ENCODE results near the gene SCT. TPM values are rescaled to one million over a fixed set of nuclear protein-coding genes. Genes with fewer than 3 reads are reported as not detected.
"Not testable (repeated sequence)": the region's sequence is repeated elsewhere in the genome, so short reads cannot be mapped to it uniquely, and the experiment has no call there.

The SCT gene
- total RNA-seq, 2 experiments from 2014 or later = not detected

DNA sequence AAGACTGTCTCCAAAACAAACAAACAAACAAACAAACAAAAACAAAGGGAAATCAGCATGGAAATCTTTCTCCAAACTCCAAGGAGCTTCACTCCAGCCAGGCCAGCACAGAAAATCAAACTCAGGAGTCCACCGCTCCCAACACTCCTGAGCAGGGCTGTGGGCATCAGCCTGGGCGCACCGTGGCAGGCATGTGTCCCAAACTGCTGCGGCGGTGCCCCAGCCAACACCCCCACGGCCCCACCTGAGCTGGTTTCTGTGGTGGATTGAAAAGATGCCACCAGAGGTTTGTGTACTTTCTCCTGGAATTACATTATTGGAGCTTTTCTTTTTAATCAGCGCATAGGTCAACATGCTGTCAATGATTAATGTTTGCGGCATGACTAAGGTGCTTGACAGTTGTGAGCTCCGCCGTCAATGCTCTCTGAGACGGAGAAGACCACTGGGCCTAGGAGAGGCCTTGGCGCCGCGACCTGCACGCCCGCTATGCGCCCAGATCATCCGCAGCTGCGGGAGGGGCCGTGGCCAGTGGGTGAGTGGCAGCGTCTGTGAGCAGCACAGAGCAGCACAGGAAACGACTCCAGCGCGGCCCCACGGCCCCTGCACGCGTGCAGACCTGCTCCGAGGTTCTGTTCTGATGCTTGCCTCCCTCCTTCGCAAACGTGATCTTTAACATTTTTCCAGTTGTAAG is 28.2 kb upstream of the SCT start:
- peaks cover 5% of the 10 kb centered on the region for H3K36me3 Mint-ChIP-seq
- DNase-seq (no peak), ATAC-seq (ENCODE audit: low read depth) (no peak)
- POLR2A ChIA-PET = interaction anchor here (1.1 kb wide), 1 partner anchor 54 kb away, joined by 5 read pairs; no protein-coding TSS in a partner anchor
- H3K9me3 Mint-ChIP-seq = no peaks in the 10 kb centered on the region
- no peak overlapping the region for H3K27ac Mint-ChIP-seq
- no peaks in the 10 kb centered on the region for H3K4me1 Mint-ChIP-seq
- no peak overlapping the region for H3K4me3 Mint-ChIP-seq
- H3K27me3 Mint-ChIP-seq = no peaks in the 10 kb centered on the region

DNA sequence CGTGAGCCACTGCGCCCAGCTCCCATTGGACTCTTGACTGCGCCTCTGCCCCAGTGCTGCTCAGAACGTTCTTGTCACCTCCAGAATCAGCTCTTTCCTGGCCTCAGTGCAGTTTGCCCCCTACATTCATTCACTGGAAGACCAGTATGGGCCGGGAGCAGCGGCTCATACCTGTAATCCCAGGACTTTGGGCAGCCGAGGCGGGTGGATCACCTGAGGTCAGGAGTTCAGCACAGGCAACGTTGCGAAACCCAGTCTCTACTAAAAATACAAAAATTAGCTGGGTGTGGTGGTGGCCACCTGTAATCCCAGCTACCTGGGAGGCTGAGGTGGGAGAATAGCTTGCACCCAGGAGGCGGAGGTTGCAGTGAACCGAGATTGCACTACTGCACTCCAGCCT is 27.5 kb upstream of the SCT start:
- not testable (repeated sequence) for ATAC-seq (ENCODE audit: low read depth); H3K36me3 Mint-ChIP-seq

DNA sequence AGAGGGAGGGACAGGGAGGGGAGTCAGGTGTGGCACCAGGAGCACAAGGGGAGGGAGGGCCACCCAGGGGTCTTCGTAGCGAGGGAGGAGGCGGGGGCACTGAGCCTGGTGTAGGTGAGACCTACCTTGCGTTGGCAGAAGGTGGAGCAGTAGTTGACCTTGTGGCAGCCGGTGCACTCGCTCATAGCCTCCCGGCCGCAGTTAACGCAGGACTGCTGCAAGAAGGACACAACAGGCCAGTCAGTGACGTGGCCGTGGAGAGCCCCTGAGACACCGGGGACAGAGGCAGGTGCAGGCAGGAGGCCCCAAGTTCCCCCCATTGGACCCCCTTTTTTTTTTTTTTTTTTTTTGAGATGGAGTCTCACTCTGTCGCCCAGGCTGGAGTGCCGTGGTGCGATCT is 26.9 kb upstream of the SCT start:
- POLR2A ChIA-PET = interaction anchor here (1.1 kb wide), 1 partner anchor 55 kb away, joined by 5 read pairs; no protein-coding TSS in a partner anchor
- DNase-seq (no peak), ATAC-seq (ENCODE audit: low read depth) (no peak)
- no peaks in the 10 kb centered on the region for H3K27me3 Mint-ChIP-seq
- no peaks in the 10 kb centered on the region for H3K9me3 Mint-ChIP-seq
- H3K27ac Mint-ChIP-seq = no peak overlapping the region
- peaks cover 5% of the 10 kb centered on the region for H3K36me3 Mint-ChIP-seq
- no peaks in the 10 kb centered on the region for H3K4me1 Mint-ChIP-seq
- H3K4me3 Mint-ChIP-seq = no peak overlapping the region

More for the DNA sequence above, 27.5 kb upstream of the SCT start:
- H3K27me3 Mint-ChIP-seq, H3K9me3 Mint-ChIP-seq, H3K27ac Mint-ChIP-seq, H3K4me3 Mint-ChIP-seq, H3K4me1 Mint-ChIP-seq, DNase-seq: not testable (repeated sequence)
- POLR2A ChIA-PET = interaction anchor here (1.1 kb wide), 1 partner anchor 55 kb away, joined by 5 read pairs; no protein-coding TSS in a partner anchor

DNA sequence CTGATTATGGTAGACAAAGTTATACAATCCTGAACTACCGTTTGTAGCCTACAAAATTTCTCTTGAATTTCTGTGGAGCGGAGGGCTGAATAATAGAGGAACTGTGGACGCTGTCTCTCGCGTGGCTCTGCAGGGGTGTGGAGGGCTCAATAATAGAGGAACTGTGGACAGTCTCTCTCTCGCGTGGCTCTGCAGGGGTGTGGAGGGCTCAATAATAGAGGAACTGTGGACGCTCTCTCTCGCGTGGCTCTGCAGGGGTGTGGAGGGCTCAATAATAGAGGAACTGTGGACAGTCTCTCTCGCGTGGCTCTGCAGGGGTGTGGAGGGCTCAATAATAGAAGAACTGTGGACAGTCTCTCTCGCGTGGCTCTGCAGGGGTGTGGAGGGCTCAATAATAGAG is 26.2 kb upstream of the SCT start:
- H3K36me3 Mint-ChIP-seq; H3K9me3 Mint-ChIP-seq; H3K27ac Mint-ChIP-seq; H3K4me3 Mint-ChIP-seq; ATAC-seq (ENCODE audit: low read depth); H3K4me1 Mint-ChIP-seq; H3K27me3 Mint-ChIP-seq; POLR2A ChIA-PET; DNase-seq: not testable (repeated sequence)

DNA sequence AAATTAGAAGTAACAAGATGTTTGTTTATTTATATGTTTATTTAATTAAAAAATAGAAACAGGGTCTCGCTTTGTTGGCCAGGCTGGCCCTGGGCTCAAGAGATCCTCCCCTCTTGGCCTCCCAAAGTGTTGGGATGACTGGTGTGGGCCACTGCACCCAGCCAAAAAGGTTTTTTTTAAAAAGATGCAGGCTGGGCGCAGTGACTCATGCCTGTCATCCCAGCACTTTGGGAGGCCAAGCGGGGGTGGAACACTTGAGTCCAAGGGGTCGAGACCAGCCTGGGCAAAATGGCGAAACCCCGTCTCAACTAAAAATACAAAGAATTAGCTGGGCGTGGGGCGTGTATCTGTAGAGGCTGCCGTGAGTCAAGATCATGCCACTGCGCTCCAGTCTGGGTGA is 23.5 kb upstream of the SCT start:
- Mint-ChIP-seq H3K36me3 (peaks cover 7% of the 10 kb centered on the region), H3K27me3 (no peaks in the 10 kb centered on the region), H3K4me3 (no peak overlapping the region), H3K9me3 (no peaks in the 10 kb centered on the region), H3K4me1 (no peaks in the 10 kb centered on the region), H3K27ac (no peak overlapping the region)
- POLR2A ChIA-PET = no interaction called here
- DNase-seq (no peak), ATAC-seq (ENCODE audit: low read depth) (no peak)

DNA sequence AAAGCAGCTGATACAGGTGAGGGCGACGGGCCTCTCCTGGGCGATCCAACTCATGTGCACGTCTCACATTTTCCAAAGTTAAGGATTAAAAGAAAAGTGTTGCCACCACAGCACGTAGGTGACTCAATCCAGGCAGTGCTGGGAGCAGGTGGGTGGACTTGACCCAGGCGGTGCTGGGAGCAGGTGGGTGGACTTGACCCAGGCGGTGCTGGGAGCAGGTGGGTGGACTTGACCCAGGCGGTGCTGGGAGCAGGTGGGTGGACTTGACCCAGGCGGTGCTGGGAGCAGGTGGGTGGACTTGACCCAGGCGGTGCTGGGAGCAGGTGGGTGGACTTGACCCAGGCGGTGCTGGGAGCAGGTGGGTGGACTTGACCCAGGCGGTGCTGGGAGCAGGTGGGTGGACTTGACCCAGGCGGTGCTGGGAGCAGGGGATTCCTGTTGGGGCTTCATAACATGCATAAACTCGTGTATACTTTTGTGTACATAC is 20.7 kb upstream of the SCT start:
- H3K27ac Mint-ChIP-seq; ATAC-seq (ENCODE audit: low read depth); H3K36me3 Mint-ChIP-seq; H3K9me3 Mint-ChIP-seq; H3K4me1 Mint-ChIP-seq; H3K4me3 Mint-ChIP-seq; DNase-seq; H3K27me3 Mint-ChIP-seq; POLR2A ChIA-PET: not testable (repeated sequence)

DNA sequence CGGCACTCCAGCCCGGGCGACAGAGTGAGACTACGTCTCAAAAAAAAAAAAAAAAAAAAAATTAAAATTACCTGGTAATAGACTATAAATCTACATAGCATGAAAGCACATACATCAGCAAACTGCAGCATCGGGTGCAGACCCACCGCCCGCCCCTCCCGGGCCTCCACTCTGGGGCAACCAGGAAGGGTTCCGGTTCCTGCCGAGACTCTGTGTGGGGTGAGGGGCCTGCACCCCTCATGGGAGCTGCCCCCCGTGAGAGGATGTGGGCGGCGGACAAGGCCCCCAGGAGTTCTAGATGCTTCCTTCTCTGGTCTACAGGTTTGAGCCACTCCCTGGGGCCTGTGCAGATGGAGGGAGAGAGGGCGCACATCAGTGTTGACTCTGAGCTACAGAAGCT is 19.2 kb upstream of the SCT start:
- Mint-ChIP-seq H3K27me3 (no peaks in the 10 kb centered on the region), H3K4me1 (peaks cover 1% of the 10 kb centered on the region), H3K9me3 (no peaks in the 10 kb centered on the region), H3K36me3 (peaks cover 2% of the 10 kb centered on the region), H3K27ac (no peak overlapping the region), H3K4me3 (no peak overlapping the region)
- POLR2A ChIA-PET = interaction anchor here (0.5 to 1.1 kb wide), 3 partner anchors 30 to 399 kb away, joined by 3 read pairs; partner anchors contain the start of gene IRF7
- ATAC-seq (ENCODE audit: low read depth) (no peak), DNase-seq (no peak)

DNA sequence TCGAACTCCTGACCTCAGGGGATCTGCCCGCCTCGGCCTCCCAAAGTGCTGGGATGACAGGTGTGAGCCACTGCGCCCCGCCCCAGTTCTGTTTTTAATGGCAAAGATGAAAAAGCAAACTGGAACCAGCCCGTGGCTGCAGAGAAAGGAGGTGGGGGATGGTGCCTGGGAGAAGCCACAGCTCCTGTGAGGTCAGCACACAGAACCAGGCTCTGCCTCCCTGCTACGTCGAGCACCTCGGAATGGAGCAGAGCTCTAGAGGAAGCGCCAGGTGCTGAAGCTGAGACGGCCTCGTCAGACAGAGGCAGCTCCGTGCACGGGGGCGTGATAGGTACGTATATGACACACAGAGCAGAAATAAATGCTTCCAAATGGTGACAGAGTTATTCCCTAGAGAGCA is 18.6 kb upstream of the SCT start:
- H3K27ac Mint-ChIP-seq = peak overlapping the region; percentile 65
- peaks cover 1% of the 10 kb centered on the region for H3K4me1 Mint-ChIP-seq
- DNase-seq (no peak), ATAC-seq (ENCODE audit: low read depth) (no peak)
- no peaks in the 10 kb centered on the region for H3K9me3 Mint-ChIP-seq
- no peaks in the 10 kb centered on the region for H3K27me3 Mint-ChIP-seq
- peaks cover 2% of the 10 kb centered on the region for H3K36me3 Mint-ChIP-seq
- no peak overlapping the region for H3K4me3 Mint-ChIP-seq
- POLR2A ChIA-PET = no interaction called here

DNA sequence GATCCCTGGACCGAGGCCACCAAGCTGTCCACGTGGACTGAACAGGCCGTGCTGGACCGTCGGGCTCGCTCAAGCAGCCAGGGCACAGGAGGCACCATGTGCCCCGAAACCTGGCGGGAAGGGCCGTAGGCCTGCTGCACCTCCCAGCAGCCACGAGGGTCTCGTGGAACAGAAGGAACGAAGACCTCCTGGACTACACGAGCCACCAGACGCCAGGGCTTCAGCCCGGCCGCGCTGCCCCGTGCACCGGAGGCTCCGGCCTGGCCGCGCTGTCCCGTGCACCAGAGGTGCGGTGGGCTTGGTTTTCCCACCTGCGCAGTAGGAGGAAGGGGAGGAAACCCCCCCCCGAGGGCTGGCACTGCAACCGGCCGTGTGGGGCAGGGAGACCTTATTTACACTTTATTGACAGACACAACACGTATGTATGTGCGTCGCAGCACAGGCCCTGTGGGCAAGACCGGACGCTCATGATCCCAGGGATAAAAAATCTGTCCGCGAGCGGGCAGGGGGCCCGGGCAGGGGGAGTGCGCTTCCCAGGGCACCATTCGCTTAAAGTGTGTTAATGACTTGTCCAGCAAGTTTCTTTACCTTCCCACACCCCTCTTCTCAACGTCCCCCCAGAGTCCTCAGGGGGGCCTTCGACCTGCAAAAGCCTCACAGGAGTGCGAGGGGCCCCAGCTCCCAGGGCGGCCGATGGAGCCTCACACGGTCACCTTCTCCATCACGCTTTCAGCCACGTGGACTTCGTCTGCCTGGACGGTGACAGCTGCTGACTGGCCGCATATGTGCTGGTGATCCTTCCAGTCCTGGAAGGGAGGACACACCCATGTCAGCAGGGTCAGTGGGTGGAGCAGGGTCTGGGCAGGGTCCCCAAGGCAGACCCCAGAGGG is 17.1 kb upstream of the SCT start:
- POLR2A ChIA-PET = interaction anchor here (1.2 kb wide), 1 partner anchor 7 kb away, joined by 5 read pairs; no protein-coding TSS in a partner anchor
- no peaks in the 10 kb centered on the region for H3K9me3 Mint-ChIP-seq
- peaks cover 5% of the 10 kb centered on the region for H3K27me3 Mint-ChIP-seq
- H3K4me1 Mint-ChIP-seq = peaks cover 3% of the 10 kb centered on the region
- DNase-seq = no peak
- no peak overlapping the region for H3K27ac Mint-ChIP-seq
- no peak for ATAC-seq (ENCODE audit: low read depth)
- no peak overlapping the region for H3K4me3 Mint-ChIP-seq
- H3K36me3 Mint-ChIP-seq = peaks cover 2% of the 10 kb centered on the region

DNA sequence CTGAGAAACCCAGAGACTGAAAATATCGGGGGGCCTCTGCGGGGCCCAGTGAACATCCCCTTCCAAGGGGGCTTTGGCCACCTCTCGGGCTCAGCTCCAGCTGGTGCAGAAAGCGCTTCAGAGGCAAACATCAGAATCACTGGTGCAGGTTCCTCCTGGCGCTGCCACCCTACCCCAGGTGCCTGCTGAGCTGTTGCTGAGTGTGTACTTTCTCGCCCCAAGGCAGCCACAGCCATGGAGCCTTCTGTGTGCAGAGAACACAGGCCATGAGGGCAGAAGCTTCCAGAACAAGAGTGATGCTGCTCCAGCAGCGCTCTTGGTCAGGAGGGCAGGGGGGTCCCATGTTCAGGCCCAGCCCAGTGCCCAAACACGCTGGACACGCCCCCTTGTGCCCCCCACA is 16.4 kb upstream of the SCT start:
- POLR2A ChIA-PET = interaction anchor here (1.2 kb wide), 1 partner anchor 8 kb away, joined by 5 read pairs; no protein-coding TSS in a partner anchor
- no peak overlapping the region for H3K4me3 Mint-ChIP-seq
- H3K27ac Mint-ChIP-seq = no peak overlapping the region
- ATAC-seq (ENCODE audit: low read depth) (no peak), DNase-seq (peak; percentile 24)
- peaks cover 5% of the 10 kb centered on the region for H3K36me3 Mint-ChIP-seq
- peaks cover 5% of the 10 kb centered on the region for H3K4me1 Mint-ChIP-seq
- no peaks in the 10 kb centered on the region for H3K9me3 Mint-ChIP-seq
- peaks cover 12% of the 10 kb centered on the region for H3K27me3 Mint-ChIP-seq

DNA sequence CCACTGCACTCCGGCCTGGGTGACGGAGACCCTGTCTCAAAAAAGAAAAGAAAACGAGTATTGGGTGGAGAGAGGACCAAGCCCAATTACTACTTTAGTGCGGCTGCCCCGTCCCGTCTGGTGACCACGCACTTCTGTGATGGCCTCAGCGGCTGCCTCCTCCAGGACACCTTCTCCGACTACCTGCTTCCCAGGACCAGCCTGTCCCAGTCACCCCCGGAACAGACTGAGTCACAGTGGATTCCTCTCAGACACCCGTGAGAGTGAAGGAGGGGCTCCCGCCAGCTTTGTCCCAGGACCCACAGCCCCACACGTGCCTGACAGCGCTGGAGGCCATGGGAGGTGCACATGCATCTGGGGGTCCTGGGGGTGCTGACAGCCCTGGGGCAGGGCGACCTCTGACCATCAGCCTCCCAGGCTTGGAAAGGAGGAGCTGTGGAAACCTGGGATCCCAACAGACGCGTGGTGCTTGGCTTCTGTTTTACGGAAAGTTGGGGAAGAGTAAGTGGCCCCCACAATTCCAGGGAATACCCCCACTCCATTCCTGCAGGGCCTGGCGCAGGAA is 14.9 kb upstream of the SCT start:
- DNase-seq (peak; percentile 28), ATAC-seq (ENCODE audit: low read depth) (no peak)
- Mint-ChIP-seq H3K27ac (no peak overlapping the region), H3K27me3 (peaks cover 19% of the 10 kb centered on the region), H3K9me3 (no peaks in the 10 kb centered on the region), H3K36me3 (peaks cover 4% of the 10 kb centered on the region), H3K4me3 (no peak overlapping the region), H3K4me1 (peaks cover 9% of the 10 kb centered on the region)
- POLR2A ChIA-PET = interaction anchor here (1.2 kb wide), 1 partner anchor 28 kb away, joined by 4 read pairs; no protein-coding TSS in a partner anchor

DNA sequence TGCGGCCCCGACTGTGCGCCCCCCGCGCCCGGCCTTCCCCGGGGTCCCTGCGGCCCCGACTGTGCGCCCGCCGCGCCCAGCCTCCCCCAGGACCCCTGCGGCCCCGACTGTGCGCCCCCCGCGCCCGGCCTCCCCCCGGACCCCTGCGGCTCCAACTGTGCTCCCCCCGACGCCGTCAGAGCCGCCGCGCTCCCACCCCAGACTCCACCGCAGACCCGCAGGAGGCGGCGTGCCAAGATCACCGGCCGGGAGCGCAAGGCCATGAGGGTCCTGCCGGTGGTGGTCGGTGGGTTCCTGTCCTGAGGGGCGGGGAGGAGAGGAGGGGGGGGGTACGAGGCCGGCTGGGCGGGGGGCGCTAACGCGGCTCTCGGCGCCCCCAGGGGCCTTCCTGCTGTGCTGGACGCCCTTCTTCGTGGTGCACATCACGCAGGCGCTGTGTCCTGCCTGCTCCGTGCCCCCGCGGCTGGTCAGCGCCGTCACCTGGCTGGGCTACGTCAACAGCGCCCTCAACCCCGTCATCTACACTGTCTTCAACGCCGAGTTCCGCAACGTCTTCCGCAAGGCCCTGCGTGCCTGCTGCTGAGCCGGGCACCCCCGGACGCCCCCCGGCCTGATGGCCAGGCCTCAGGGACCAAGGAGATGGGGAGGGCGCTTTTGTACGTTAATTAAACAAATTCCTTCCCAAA is 13.2 kb upstream of the SCT start:
- H3K4me3 Mint-ChIP-seq = no peak overlapping the region
- no peak for DNase-seq

More for the DNA sequence above, 13.2 kb upstream of the SCT start:
- Mint-ChIP-seq H3K27ac (no peak overlapping the region), H3K27me3 (peaks cover 29% of the 10 kb centered on the region), H3K9me3 (no peaks in the 10 kb centered on the region), H3K4me1 (peaks cover 9% of the 10 kb centered on the region), H3K36me3 (peaks cover 4% of the 10 kb centered on the region)
- POLR2A ChIA-PET = interaction anchor here (1.2 kb wide), 1 partner anchor 11 kb away, joined by 3 read pairs; no protein-coding TSS in a partner anchor
- no peak for ATAC-seq (ENCODE audit: low read depth)

All from activated naive CD8-positive, alpha-beta T cell treated with anti-CD3 and anti-CD28 coated beads, Interleukin-2, amount 10 ng/mL, durations not matched to agents 7 days and 5 days (primary cell).